HEK293T (cell line): ENCODE data around the gene MRPS6.

Experiments used
- ELF4 ChIP-seq: fragments of 450-650 bp; IDR thresholded peaks from 2 replicates; pipeline ENCODE4 v1.6.1; 2017; ENCODE audit warnings: antibody characterized with exemption
- L3MBTL2 ChIP-seq: fragments of 450-650 bp; conservative IDR thresholded peaks from 2 replicates; pipeline ENCODE4 v1.6.1; 2016; ENCODE audit warnings: mild to moderate bottlenecking

GRCh38 chr21:34042735-34043134 is 30.6 kb upstream of the MRPS6 start:
- TF ChIP-seq L3MBTL2, result no peak
- TF ChIP-seq ELF4, result no peak
